Muscle layer of duodenum (tissue), 2 donors: ENCODE results near the gene MYL6B.
"Not testable (repeated sequence)": the region's sequence is repeated elsewhere in the genome, so short reads cannot be mapped to it uniquely, and the experiment has no call there.

ENCODE experiments used
- H3K27ac ChIP-seq: one replicate; pipeline ENCODE4 v1.7.0; 2013; ENCODE audit warnings: mild to moderate bottlenecking, low read length
- H3K27me3 ChIP-seq: one replicate; pipeline ENCODE4 v1.7.0; 2013; ENCODE audit warnings: low read depth, mild to moderate bottlenecking, control low read depth, low read length
- H3K36me3 ChIP-seq, 2 donors: one replicate each; pipeline ENCODE4 v1.7.0; 2013; ENCODE audit warnings: low read length in 2 of 2, control low read depth in 1 of 2, mild to moderate bottlenecking in 1 of 2; ENCODE audit not compliant: insufficient read depth in 2 of 2, control insufficient read depth in 1 of 2
- H3K4me1 ChIP-seq, 2 donors: one replicate each; pipeline ENCODE4 v1.7.0; 2013; ENCODE audit warnings: low read length in 2 of 2, mild to moderate bottlenecking in 2 of 2, control low read depth in 1 of 2, moderate library complexity in 1 of 2; ENCODE audit not compliant: insufficient read depth in 2 of 2, control insufficient read depth in 1 of 2
- H3K4me3 ChIP-seq, 2 donors: one replicate each; pipeline ENCODE4 v1.7.0; 2013; ENCODE audit warnings: low read length in 2 of 2, low read depth in 1 of 2, mild to moderate bottlenecking in 1 of 2
- H3K9me3 ChIP-seq, 2 donors: one replicate each; pipeline ENCODE4 v1.7.0; 2013; ENCODE audit warnings: low read length in 2 of 2, control low read depth in 1 of 2, mild to moderate bottlenecking in 1 of 2; ENCODE audit not compliant: control insufficient read depth in 1 of 2
- donor health status: healthy.

The MYL6B gene

DNA sequence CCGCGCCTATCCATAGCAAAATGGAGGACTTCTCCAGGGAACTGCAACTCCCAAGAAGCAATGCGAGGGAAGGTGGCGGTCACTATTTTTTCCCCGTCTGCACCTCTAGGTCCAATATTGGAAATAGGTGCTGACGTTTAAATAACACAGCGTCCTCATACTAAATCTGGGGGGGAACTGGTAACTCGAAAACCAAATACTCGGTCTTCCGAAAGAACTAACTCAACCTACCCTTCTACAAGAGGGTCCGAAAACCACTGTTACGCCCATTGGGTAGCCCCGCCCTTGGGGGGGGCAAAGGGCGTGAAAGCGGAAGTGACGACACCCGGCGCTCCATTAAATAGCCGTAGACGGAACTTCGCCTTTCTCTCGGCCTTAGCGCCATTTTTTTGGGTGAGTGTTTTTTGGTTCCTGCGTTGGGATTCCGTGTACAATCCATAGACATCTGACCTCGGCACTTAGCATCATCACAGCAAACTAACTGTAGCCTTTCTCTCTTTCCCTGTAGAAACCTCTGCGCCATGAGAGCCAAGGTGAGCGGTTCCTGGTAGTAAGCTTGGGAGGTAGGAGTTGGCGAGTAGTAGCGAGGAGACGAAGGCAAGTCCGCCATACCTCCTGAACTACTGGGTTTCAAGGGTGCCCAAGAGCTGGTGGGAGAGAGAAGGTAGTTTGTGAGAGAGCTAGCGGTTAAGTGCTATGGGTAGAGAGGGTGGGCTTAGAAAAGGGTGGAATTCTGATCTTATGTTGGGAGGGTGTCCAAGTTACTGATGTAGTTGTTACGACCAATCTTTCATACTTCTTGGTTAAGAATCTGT lies 35.9 kb upstream of the MYL6B start, which contains the start of gene RPL41:
Gene RPL41, plus strand, starts transcription at position 367 of the 815 bp plus-strand sequence.
- Histone ChIP-seq H3K27ac (peak within 1 kb of the TSS; percentile 100), H3K27me3 (no peaks in the 10 kb centered on the region), H3K36me3 (peaks cover 25 to 37% of the 10 kb centered on the region in 2 donors), H3K4me3 (peak within 1 kb of the TSS; percentile 91 to 99), H3K9me3 (no peaks in the 10 kb centered on the region), H3K4me1 (peaks cover 16 to 26% of the 10 kb centered on the region in 2 donors)

- peaks cover 25 to 38% of the 10 kb centered on the region in 2 donors for H3K36me3 ChIP-seq
- H3K27ac ChIP-seq, result peak overlapping the region; percentile 100
- H3K27me3 ChIP-seq, H3K9me3 ChIP-seq: not testable (repeated sequence)
- peak overlapping the region; percentile 91 to 99 for H3K4me3 ChIP-seq
- H3K4me1 ChIP-seq, result peaks cover 16 to 31% of the 10 kb centered on the region in 2 donors
These were observed 35.2 kb upstream of the MYL6B start for GRCh38 chr12:56117082-56117706.

GRCh38 chr12:56117778-56118687 lies 34.4 kb upstream of the MYL6B start, which contains the start of gene ZC3H10:
ZC3H10 (plus strand) TSS chr12:56118266; CDS start chr12:56120563, 2,297 bp downstream.
- Histone ChIP-seq H3K4me3 (peak within 1 kb of the TSS; percentile 91 to 99), H3K9me3 (no peaks in the 10 kb centered on the region), H3K27ac (peak within 1 kb of the TSS; percentile 100), H3K4me1 (peaks cover 16 to 39% of the 10 kb centered on the region in 2 donors), H3K36me3 (peaks cover 20 to 32% of the 10 kb centered on the region in 2 donors), H3K27me3 (no peaks in the 10 kb centered on the region)

- H3K4me1 ChIP-seq, result peaks cover 16 to 41% of the 10 kb centered on the region in 2 donors
These were observed 33.6 kb upstream of the MYL6B start for GRCh38 chr12:56118688-56119357.

GRCh38 chr12:56119361-56119796 lies 33.0 kb upstream of the MYL6B start:
- no peaks in the 10 kb centered on the region for H3K27me3 ChIP-seq
- H3K9me3 ChIP-seq, result no peaks in the 10 kb centered on the region
- peak overlapping the region; percentile 91 to 99 for H3K4me3 ChIP-seq
- peak overlapping the region; percentile 100 for H3K27ac ChIP-seq
- peaks cover 14 to 30% of the 10 kb centered on the region in 2 donors for H3K36me3 ChIP-seq
- H3K4me1 ChIP-seq, result peaks cover 16 to 41% of the 10 kb centered on the region in 2 donors

More at GRCh38 chr12:56118688-56119357, 33.6 kb upstream of the MYL6B start:
- H3K4me3 ChIP-seq, result peak overlapping the region; percentile 91 to 99
- H3K27ac ChIP-seq, result peak overlapping the region; percentile 100
- no peaks in the 10 kb centered on the region for H3K27me3 ChIP-seq
- H3K9me3 ChIP-seq, result no peaks in the 10 kb centered on the region
- H3K36me3 ChIP-seq, result peaks cover 14 to 30% of the 10 kb centered on the region in 2 donors

DNA sequence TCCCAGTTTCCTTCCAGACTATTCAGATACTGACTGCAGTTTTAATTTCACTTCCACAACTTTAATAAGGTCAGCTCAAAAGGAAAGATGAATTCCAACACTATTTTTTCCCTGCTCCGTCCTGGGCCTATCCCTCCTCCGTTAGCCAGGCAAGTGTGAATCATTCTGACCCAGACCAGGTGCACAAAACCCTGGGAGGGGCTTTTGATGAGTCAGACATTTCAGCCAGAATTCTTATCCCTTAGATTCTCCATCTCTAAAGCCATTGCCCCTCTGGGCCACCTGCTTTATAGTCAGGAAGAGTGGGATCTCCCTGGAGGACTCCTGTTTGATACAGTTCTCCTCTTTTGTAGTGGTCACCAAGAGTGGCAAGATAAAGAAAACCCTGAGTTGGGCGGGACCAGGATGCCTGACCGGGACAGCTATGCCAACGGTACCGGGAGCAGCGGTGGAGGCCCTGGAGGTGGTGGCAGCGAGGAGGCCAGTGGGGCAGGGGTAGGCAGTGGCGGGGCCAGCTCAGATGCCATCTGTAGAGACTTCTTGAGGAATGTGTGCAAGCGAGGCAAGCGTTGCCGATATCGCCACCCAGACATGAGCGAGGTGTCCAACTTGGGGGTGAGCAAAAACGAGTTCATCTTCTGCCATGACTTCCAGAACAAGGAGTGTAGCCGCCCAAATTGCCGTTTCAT lies 32.1 kb upstream of the MYL6B start:
- Histone ChIP-seq H3K27ac (peak overlapping the region; percentile 100), H3K9me3 (no peaks in the 10 kb centered on the region), H3K4me3 (no peak overlapping the region), H3K4me1 (peaks cover 16 to 49% of the 10 kb centered on the region in 2 donors), H3K36me3 (peaks cover 14 to 30% of the 10 kb centered on the region in 2 donors), H3K27me3 (no peaks in the 10 kb centered on the region)

- Histone ChIP-seq H3K36me3 (peaks cover 14 to 30% of the 10 kb centered on the region in 2 donors), H3K27ac (no peak overlapping the region), H3K4me1 (peaks cover 21 to 58% of the 10 kb centered on the region in 2 donors), H3K27me3 (no peaks in the 10 kb centered on the region), H3K4me3 (no peak overlapping the region), H3K9me3 (no peaks in the 10 kb centered on the region)
These were observed 31.1 kb upstream of the MYL6B start for GRCh38 chr12:56121204-56121870.

DNA sequence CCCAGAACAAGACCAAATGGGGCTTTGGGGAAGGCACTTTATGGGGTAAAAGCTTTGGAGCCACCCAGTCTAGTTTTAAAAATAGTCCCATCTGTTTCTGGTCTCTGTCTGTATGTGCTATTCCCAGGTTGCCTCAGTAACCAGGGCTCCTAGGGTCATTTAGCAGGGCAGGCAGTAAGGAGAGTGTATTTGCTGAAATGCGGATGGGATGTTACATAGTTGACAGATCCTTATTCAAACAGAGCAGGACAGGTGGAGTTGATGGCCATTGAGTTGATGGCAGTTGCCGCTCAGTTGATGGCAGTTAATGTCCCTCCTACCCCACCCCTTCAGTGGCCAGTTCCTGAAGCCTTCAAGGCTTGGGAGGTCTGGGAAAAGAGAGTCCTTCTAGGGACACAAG lies 29.8 kb upstream of the MYL6B start:
- Histone ChIP-seq H3K36me3 (peaks cover 14 to 26% of the 10 kb centered on the region in 2 donors), H3K27ac (no peak overlapping the region), H3K4me1 (peaks cover 34 to 65% of the 10 kb centered on the region in 2 donors), H3K4me3 (no peak overlapping the region), H3K9me3 (no peaks in the 10 kb centered on the region), H3K27me3 (no peaks in the 10 kb centered on the region)

DNA sequence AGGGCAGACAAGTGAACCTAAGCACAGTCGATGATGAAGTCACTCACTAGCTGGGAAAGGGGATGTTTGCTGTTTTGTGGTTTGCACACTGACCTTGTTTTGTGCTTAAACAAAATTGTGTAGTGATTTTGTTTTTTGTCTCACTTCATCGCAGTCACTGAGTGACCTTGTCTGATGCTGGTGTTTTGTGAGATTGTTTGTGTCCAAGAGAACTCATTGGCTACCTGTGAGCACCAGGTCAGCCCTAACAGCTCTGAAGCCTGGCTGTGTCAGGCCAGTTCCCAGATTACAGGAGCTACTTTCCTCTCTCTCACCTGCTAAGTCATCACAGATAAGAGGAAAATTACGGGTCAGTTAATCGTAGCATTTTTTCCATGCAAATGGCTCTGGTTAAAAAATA lies 28.3 kb upstream of the MYL6B start:
- no peaks in the 10 kb centered on the region for H3K27me3 ChIP-seq
- H3K27ac ChIP-seq, result no peak overlapping the region
- peaks cover 26 to 56% of the 10 kb centered on the region in 2 donors for H3K4me1 ChIP-seq
- peaks cover 14 to 26% of the 10 kb centered on the region in 2 donors for H3K36me3 ChIP-seq
- H3K4me3 ChIP-seq, result no peak overlapping the region
- H3K9me3 ChIP-seq, result no peaks in the 10 kb centered on the region
